ENCODE measurements around the gene MIS18A. TPM values are rescaled to one million over a fixed set of nuclear protein-coding genes. Genes with fewer than 3 reads are reported as not detected.

The MIS18A gene
- total and polyA plus RNA-seq, 10 of the 15 experiments (the other 5 are each of a cell fraction or from before 2014, with no cell fraction given), result 6.5 to 48.9 (median 24.8) TPM

- H3K9ac ChIP-seq (ENCODE audit: control insufficient read depth, insufficient read depth, low read length), result no peak overlapping the region
- no peak overlapping the region for H3K4me3 ChIP-seq
- ChIA-PET CTCF (no interaction called here), RAD21 (ENCODE audit: unreplicated experiment) (no interaction called here), SMC1A (ENCODE audit: uncharacterized antibody, unreplicated experiment) (no interaction called here), POLR2A (no interaction called here)
- 100% methylated on average over 1 of the region's 1 CpG for WGBS (ENCODE audit: insufficient coverage, insufficient replicate concordance, low lambda C conversion rate, missing lambda C conversion rate)
- DNase-seq (ENCODE audit: low read depth, low spot score), result no peak
- TF ChIP-seq EP300 (IDR thresholded peaks at IDR 0.05; ENCODE audit: borderline replicate concordance in 1 of 2, control insufficient read depth in 1 of 2, low read depth in 2 of 2, low read length in 2 of 2) (no peak), TBL1XR1 (IDR thresholded peaks at IDR 0.05; ENCODE audit: low read depth, low read length) (no peak)
- H3K27me3 ChIP-seq (replicated peaks in 1 of 2; ENCODE audit: control insufficient read depth in 2 of 2, insufficient read depth in 2 of 2, low read length in 1 of 2), result no peaks in the 10 kb centered on the region
- ATAC-seq, result no peak
- H3K4me2 ChIP-seq (ENCODE audit: control insufficient read depth, insufficient read depth), result no peak overlapping the region
- intact Hi-C loops (cut with micrococcal nuclease; ENCODE audit: unreplicated experiment) (no loop called here), in situ Hi-C loops (cut with MboI) (no loop called here)
- no peaks in the 10 kb centered on the region for H4K20me1 ChIP-seq (ENCODE audit: control insufficient read depth, insufficient read depth)
- H3K36me3 ChIP-seq (ENCODE audit: control insufficient read depth in 2 of 2, insufficient read depth in 2 of 2, low read length in 1 of 2), result peaks cover 0 to 6% of the 10 kb centered on the region in 2 experiments; a peak in 2 of 4 replicates
- no peaks in the 10 kb centered on the region for H3K9me3 ChIP-seq (replicated peaks; ENCODE audit: control insufficient read depth, insufficient read depth, low read length)
- H3K4me1 ChIP-seq (ENCODE audit: control insufficient read depth, insufficient read depth, low read length), result no peaks in the 10 kb centered on the region
- no peaks in the 10 kb centered on the region for H3K79me2 ChIP-seq (ENCODE audit: control insufficient read depth, insufficient read depth, low read length)
- no peak overlapping the region for H2AFZ ChIP-seq (ENCODE audit: control insufficient read depth, low read depth, low read length)
- BruUV-seq (replicated peaks), result no TSS peak
- FAIRE-seq, result no peak
- no peak overlapping the region for H3K27ac ChIP-seq (ENCODE audit: control insufficient read depth, insufficient read depth)
Observed at GRCh38 chr21:32303385-32303784, 24.5 kb upstream of the MIS18A start.

- in situ Hi-C loops (cut with MboI) (no loop called here), intact Hi-C loops (cut with micrococcal nuclease; ENCODE audit: unreplicated experiment) (no loop called here)
- no peak overlapping the region for H2AFZ ChIP-seq (ENCODE audit: control insufficient read depth, low read depth, low read length)
- no peak overlapping the region for H3K27ac ChIP-seq (ENCODE audit: control insufficient read depth, insufficient read depth)
- ATAC-seq (no peak), DNase-seq (ENCODE audit: low read depth, low spot score) (no peak), FAIRE-seq (no peak)
- no peaks in the 10 kb centered on the region for H3K27me3 ChIP-seq (replicated peaks in 1 of 2; ENCODE audit: control insufficient read depth in 2 of 2, insufficient read depth in 2 of 2, low read length in 1 of 2)
- no peaks in the 10 kb centered on the region for H3K9me3 ChIP-seq (replicated peaks; ENCODE audit: control insufficient read depth, insufficient read depth, low read length)
- TF ChIP-seq SUPT20H (IDR thresholded peaks at IDR 0.05; ENCODE audit: borderline replicate concordance, control insufficient read depth, low read depth, low read length) (no peak), ATF2 (IDR thresholded peaks at IDR 0.05; ENCODE audit: low read length) (no peak), RAD51 (IDR thresholded peaks at IDR 0.05) (no peak), NKRF (conservative IDR thresholded peaks at IDR 0.05) (no peak), PAX8 (IDR thresholded peaks at IDR 0.05) (no peak), ZNF384 (IDR thresholded peaks at IDR 0.05; ENCODE audit: borderline replicate concordance, low read depth, low read length) (no peak), MTA2 (IDR thresholded peaks at IDR 0.05; ENCODE audit: low read depth) (no peak), HSF1 (IDR thresholded peaks at IDR 0.05; ENCODE audit: low read depth, low read length) (no peak), SREBF1 (IDR thresholded peaks at IDR 0.05; ENCODE audit: low read length) (no peak)
- POLR2A ChIA-PET, result no interaction called here
- no peaks in the 10 kb centered on the region for H4K20me1 ChIP-seq (ENCODE audit: control insufficient read depth, insufficient read depth)
- WGBS (ENCODE audit: insufficient coverage, insufficient replicate concordance, low lambda C conversion rate, missing lambda C conversion rate), result 95% methylated on average over 6 of the region's 6 CpGs
- no peak overlapping the region for H3K9ac ChIP-seq (ENCODE audit: control insufficient read depth, insufficient read depth, low read length)
- RAD21 ChIA-PET (ENCODE audit: unreplicated experiment), result no interaction called here
- CTCF ChIA-PET, result no interaction called here
- BruUV-seq (replicated peaks), result no TSS peak
- H3K4me2 ChIP-seq (ENCODE audit: control insufficient read depth, insufficient read depth), result no peak overlapping the region
- H3K79me2 ChIP-seq (ENCODE audit: control insufficient read depth, insufficient read depth, low read length), result no peaks in the 10 kb centered on the region
- SMC1A ChIA-PET (ENCODE audit: uncharacterized antibody, unreplicated experiment), result no interaction called here
- H3K36me3 ChIP-seq (ENCODE audit: control insufficient read depth in 2 of 2, insufficient read depth in 2 of 2, low read length in 1 of 2), result peaks cover 0 to 6% of the 10 kb centered on the region in 2 experiments; a peak in 2 of 4 replicates
- H3K4me3 ChIP-seq, result no peak overlapping the region
- no peaks in the 10 kb centered on the region for H3K4me1 ChIP-seq (ENCODE audit: control insufficient read depth, insufficient read depth, low read length)
Observed at GRCh38 chr21:32302560-32302959, 23.7 kb upstream of the MIS18A start.
